ENCODE measurements around the gene ALDH1A2. TPM values are rescaled to one million over a fixed set of nuclear protein-coding genes. Genes with fewer than 3 reads are reported as not detected.
"Not testable (repeated sequence)": the region's sequence is repeated elsewhere in the genome, so short reads cannot be mapped to it uniquely, and the experiment has no call there.

The ALDH1A2 gene
- polyA plus RNA-seq, 10 donors = 6.2 to 29.0 (median 18.6) TPM

- no peak for DNase-seq
Measured at GRCh38 chr15:58002338-58003126, 63.0 kb downstream of the ALDH1A2 start.

GRCh38 chr15:57999699-58000098, 65.8 kb downstream of the ALDH1A2 start:
- not testable (repeated sequence) for DNase-seq

GRCh38 chr15:57996561-57996960, 69.0 kb downstream of the ALDH1A2 start:
- no peak for DNase-seq

GRCh38 chr15:57994221-57995049, 71.1 kb downstream of the ALDH1A2 start:
- DNase-seq = no peak

- no peak for DNase-seq
Measured at GRCh38 chr15:57993409-57994145, 71.9 kb downstream of the ALDH1A2 start.

- peak in 1 of 3 donors; percentile 9 for DNase-seq
Measured at GRCh38 chr15:57992761-57993355, 72.7 kb downstream of the ALDH1A2 start.

- DNase-seq = no peak
Measured at GRCh38 chr15:57973534-57973933, 92.0 kb downstream of the ALDH1A2 start.

- DNase-seq = no peak
Measured at GRCh38 chr15:57972864-57973263, 92.6 kb downstream of the ALDH1A2 start.

- DNase-seq = peak in 1 of 3 donors; percentile 44
Measured at GRCh38 chr15:57969996-57970395, 95.5 kb downstream of the ALDH1A2 start.

GRCh38 chr15:57969355-57969754, 96.2 kb downstream of the ALDH1A2 start:
- no peak for DNase-seq

GRCh38 chr15:57962887-57963286, 102.6 kb downstream of the ALDH1A2 start:
- DNase-seq = no peak

GRCh38 chr15:57961919-57962318, 103.6 kb downstream of the ALDH1A2 start:
- DNase-seq = no peak

- DNase-seq = no peak
Measured at GRCh38 chr15:57957113-57957512, 108.4 kb downstream of the ALDH1A2 start.

- DNase-seq = no peak
Measured at GRCh38 chr15:57953874-57954273, 111.6 kb downstream of the ALDH1A2 start.

- DNase-seq = no peak
Measured at GRCh38 chr15:57951328-57951932, 114.1 kb downstream of the ALDH1A2 start.

- DNase-seq = no peak
Measured at GRCh38 chr15:57950381-57950946, 115.0 kb downstream of the ALDH1A2 start.

- no peak for DNase-seq
Measured at GRCh38 chr15:57949374-57949943, 116.1 kb downstream of the ALDH1A2 start.

- peak in 1 of 3 donors; percentile 15 for DNase-seq
Measured at GRCh38 chr15:57948351-57949289, 116.9 kb downstream of the ALDH1A2 start.

GRCh38 chr15:57947781-57948180, 117.7 kb downstream of the ALDH1A2 start:
- peak; percentile 32 to 92 (median 81) for DNase-seq
